Panc1 (cell line): ENCODE data around the gene SEC61G. TPM values are rescaled to one million over a fixed set of nuclear protein-coding genes. Genes with fewer than 3 reads are reported as not detected.

Experiments used
- ATAC-seq: fragments of 200-7000 bp; cut with Tn5 transposase; 2 replicates; pipeline ENCODE4 v1.9.1; 2020; ENCODE audit warnings: mild to moderate bottlenecking, moderate library complexity
- BruUV-seq: library from RNA; stranded (reverse); fragments of 400-500 nt; replicated peaks from 2 replicates; lab custom pipeline; 2021; lab: Mats Ljungman, UMichigan
- CTCF ChIA-PET: fragments of 300-600 bp; sonication (Branson Sonifier 250); formaldehyde crosslinking; loops from one replicate; lab custom pipeline; 2022; ENCODE audit warnings: antibody characterized with exemption; lab: Charles Lee
- POLR2A ChIA-PET: fragments of 300-600 bp; sonication (Branson Sonifier 250); formaldehyde crosslinking; loops from one replicate; lab custom pipeline; 2022; ENCODE audit warnings: antibody characterized with exemption; lab: Charles Lee
- DNase-seq: peaks from one replicate; pipeline ENCODE4 v3.0.0-alpha.2; 2010; ENCODE audit warnings: low read depth, low spot score
- H3K27ac ChIP-seq: 2 replicates; pipeline ENCODE4 v1.5.1; 2011; ENCODE audit warnings: mild to moderate bottlenecking, low read length, inconsistent platforms
- H3K27me3 ChIP-seq: fragments of 200-500 bp; sonication (Bioruptor generic); 2 replicates; pipeline ENCODE4 v1.6.0; 2014; ENCODE audit warnings: low read length, inconsistent platforms; ENCODE audit not compliant: control insufficient read depth, insufficient read depth
- H3K36me3 ChIP-seq: fragments of 200-500 bp; sonication (Bioruptor generic); 2 replicates; pipeline ENCODE4 v1.5.1; 2014; ENCODE audit warnings: inconsistent platforms, mild to moderate bottlenecking, low read length, moderate library complexity; ENCODE audit not compliant: control insufficient read depth, insufficient read depth
- H3K4me1 ChIP-seq: 2 replicates; pipeline ENCODE4 v1.5.1; 2011; ENCODE audit warnings: inconsistent platforms, mild to moderate bottlenecking, low read length, moderate library complexity; ENCODE audit not compliant: control insufficient read depth, insufficient read depth
- H3K4me3 ChIP-seq, 2 experiments: 2 replicates each; pipeline ENCODE4 v1.5.1; 2011 to 2012; ENCODE audit warnings: low read depth in 2 of 2, low read length in 2 of 2, mild to moderate bottlenecking in 2 of 2, inconsistent platforms in 1 of 2, moderate library complexity in 1 of 2
- H3K9me3 ChIP-seq: fragments of 200-500 bp; sonication (Bioruptor generic); 2 replicates; pipeline ENCODE4 v1.5.1; 2014; ENCODE audit warnings: low read depth, mild to moderate bottlenecking, inconsistent platforms, low read length, moderate library complexity; ENCODE audit not compliant: control insufficient read depth, insufficient read depth
- SIN3A ChIP-seq: IDR thresholded peaks from 2 replicates; pipeline ENCODE4 v1.6.1; 2012; ENCODE audit warnings: low read depth, mild to moderate bottlenecking, low read length, moderate library complexity, borderline replicate concordance; ENCODE audit not compliant: insufficient read depth
- TCF7L2 ChIP-seq: IDR thresholded peaks from 2 replicates; pipeline ENCODE4 v1.6.1; 2011; ENCODE audit warnings: mild to moderate bottlenecking, low read depth, low read length, inconsistent platforms
- in situ Hi-C: cut with HindIII; loops from 2 replicates; pipeline ENCODE4 v1.10.0; 2016; ENCODE audit warnings: low sequenced_read_pairs, low pct_unique_long_range_greater_than_20kb
- intact Hi-C: fragments of 100-400 bp; cut with micrococcal nuclease; formaldehyde crosslinking; loops from one replicate; pipeline ENCODE4 v1.10.0; 2022; ENCODE audit not compliant: unreplicated experiment
- total RNA-seq: library from RNA; stranded (reverse); gene quantifications from one replicate; pipeline ENCODE4 v1.2.1, GENCODE V29; 2021; ENCODE audit not compliant: unreplicated experiment
- TF ChIP-seq, protein P1 (sequence below), 2 experiments: IDR thresholded peaks; 2 replicates each; pipeline ENCODE4 v1.6.1; 2011 to 2012; ENCODE audit warnings: low read depth in 2 of 2, control low read depth in 1 of 2, low read length in 1 of 2, mild to moderate bottlenecking in 1 of 2, moderate library complexity in 1 of 2; ENCODE audit not compliant: insufficient read depth in 1 of 2
- TF ChIP-seq, protein P2 (sequence below): fragments of 450-650 bp; IDR thresholded peaks from 2 replicates; pipeline ENCODE4 v1.5.1; 2017; ENCODE audit warnings: mild to moderate bottlenecking

The SEC61G gene
- total RNA-seq, 1 experiment from 2014 or later: 197 TPM

DNA sequence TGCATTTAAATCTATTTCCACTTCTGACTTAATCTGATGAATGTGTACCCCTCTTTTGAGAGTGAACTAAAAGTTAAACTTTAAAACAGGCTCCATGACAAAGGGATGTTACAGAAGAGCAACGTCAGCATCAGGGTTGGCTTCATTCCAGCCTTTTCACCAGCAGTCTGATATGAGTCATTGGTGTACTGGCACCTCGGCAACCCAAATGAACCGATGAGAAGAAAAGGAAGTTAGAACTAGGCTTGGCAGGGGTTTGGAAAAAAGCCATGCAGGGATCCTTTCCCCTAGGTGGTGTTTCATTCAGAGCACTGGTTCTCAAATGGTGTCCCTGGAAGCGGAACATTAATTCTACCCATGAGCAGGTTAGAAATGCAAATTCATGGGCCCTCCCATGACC, 53.6 kb downstream of the SEC61G start:
- Histone ChIP-seq H3K36me3 (no peaks in the 10 kb centered on the region), H3K27ac (no peak overlapping the region), H3K27me3 (no peaks in the 10 kb centered on the region), H3K4me3 (no peak overlapping the region), H3K9me3 (no peaks in the 10 kb centered on the region), H3K4me1 (no peaks in the 10 kb centered on the region)
- TF ChIP-seq, protein P1, sequence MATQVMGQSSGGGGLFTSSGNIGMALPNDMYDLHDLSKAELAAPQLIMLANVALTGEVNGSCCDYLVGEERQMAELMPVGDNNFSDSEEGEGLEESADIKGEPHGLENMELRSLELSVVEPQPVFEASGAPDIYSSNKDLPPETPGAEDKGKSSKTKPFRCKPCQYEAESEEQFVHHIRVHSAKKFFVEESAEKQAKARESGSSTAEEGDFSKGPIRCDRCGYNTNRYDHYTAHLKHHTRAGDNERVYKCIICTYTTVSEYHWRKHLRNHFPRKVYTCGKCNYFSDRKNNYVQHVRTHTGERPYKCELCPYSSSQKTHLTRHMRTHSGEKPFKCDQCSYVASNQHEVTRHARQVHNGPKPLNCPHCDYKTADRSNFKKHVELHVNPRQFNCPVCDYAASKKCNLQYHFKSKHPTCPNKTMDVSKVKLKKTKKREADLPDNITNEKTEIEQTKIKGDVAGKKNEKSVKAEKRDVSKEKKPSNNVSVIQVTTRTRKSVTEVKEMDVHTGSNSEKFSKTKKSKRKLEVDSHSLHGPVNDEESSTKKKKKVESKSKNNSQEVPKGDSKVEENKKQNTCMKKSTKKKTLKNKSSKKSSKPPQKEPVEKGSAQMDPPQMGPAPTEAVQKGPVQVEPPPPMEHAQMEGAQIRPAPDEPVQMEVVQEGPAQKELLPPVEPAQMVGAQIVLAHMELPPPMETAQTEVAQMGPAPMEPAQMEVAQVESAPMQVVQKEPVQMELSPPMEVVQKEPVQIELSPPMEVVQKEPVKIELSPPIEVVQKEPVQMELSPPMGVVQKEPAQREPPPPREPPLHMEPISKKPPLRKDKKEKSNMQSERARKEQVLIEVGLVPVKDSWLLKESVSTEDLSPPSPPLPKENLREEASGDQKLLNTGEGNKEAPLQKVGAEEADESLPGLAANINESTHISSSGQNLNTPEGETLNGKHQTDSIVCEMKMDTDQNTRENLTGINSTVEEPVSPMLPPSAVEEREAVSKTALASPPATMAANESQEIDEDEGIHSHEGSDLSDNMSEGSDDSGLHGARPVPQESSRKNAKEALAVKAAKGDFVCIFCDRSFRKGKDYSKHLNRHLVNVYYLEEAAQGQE (IDR thresholded peaks at IDR 0.05; ENCODE audit: insufficient read depth in 1 of 2, low read depth in 2 of 2, low read length in 1 of 2): no peak
- TF ChIP-seq TCF7L2 (no peak), SIN3A (no peak)
- TF ChIP-seq, protein P2, sequence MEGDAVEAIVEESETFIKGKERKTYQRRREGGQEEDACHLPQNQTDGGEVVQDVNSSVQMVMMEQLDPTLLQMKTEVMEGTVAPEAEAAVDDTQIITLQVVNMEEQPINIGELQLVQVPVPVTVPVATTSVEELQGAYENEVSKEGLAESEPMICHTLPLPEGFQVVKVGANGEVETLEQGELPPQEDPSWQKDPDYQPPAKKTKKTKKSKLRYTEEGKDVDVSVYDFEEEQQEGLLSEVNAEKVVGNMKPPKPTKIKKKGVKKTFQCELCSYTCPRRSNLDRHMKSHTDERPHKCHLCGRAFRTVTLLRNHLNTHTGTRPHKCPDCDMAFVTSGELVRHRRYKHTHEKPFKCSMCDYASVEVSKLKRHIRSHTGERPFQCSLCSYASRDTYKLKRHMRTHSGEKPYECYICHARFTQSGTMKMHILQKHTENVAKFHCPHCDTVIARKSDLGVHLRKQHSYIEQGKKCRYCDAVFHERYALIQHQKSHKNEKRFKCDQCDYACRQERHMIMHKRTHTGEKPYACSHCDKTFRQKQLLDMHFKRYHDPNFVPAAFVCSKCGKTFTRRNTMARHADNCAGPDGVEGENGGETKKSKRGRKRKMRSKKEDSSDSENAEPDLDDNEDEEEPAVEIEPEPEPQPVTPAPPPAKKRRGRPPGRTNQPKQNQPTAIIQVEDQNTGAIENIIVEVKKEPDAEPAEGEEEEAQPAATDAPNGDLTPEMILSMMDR: no peak
- no peak for DNase-seq
- CTCF ChIA-PET: no interaction called here
- intact Hi-C loops (no loop called here), in situ Hi-C loops (no loop called here)
- no peak for ATAC-seq
- BruUV-seq: no TSS peak
- POLR2A ChIA-PET: no interaction called here

DNA sequence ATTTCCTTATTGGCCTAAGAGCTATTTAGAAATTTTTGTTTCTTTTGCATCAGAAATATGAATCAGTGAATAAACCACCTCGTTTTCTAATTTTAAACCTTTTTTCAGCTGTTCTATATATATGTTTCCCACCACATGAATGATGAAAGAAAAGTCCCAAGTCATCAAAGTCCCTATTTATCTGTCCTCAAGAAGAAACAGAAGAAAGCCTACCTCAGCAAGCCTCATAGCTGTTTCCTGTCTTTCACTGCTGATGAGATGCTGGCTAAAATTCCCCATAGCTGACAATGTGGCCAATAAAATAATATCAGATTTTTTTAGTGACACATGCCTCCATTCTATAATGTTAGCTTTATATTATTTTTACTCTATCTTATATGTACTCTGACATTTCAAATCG, 54.2 kb downstream of the SEC61G start:
- no peaks in the 10 kb centered on the region for H3K9me3 ChIP-seq
- in situ Hi-C loops (no loop called here), intact Hi-C loops (no loop called here)
- no TSS peak for BruUV-seq
- TF ChIP-seq SIN3A: no peak
- no peak for TF ChIP-seq TCF7L2
- TF ChIP-seq, protein P1 (IDR thresholded peaks at IDR 0.05; ENCODE audit: insufficient read depth in 1 of 2, low read depth in 2 of 2, low read length in 1 of 2): no peak
- no peak overlapping the region for H3K4me3 ChIP-seq
- no peak for ATAC-seq
- H3K36me3 ChIP-seq: no peaks in the 10 kb centered on the region
- no peak overlapping the region for H3K27ac ChIP-seq
- POLR2A ChIA-PET: no interaction called here
- no peaks in the 10 kb centered on the region for H3K4me1 ChIP-seq
- DNase-seq: no peak
- H3K27me3 ChIP-seq: no peaks in the 10 kb centered on the region
- CTCF ChIA-PET: no interaction called here

Other genes starting within 250 kb of the SEC61G start
- gene VSTM2A, start 216.8 kb downstream of the SEC61G start, total RNA-seq: not detected